ENCODE measurements around the gene TOR4A.

Gene TOR4A

GRCh38 chr9:137311171-137311985, 33.9 kb downstream of the TOR4A start:
- Mint-ChIP-seq H3K4me3 (no peak overlapping the region), H3K9me3 (no peaks in the 10 kb centered on the region), H3K27me3 (ENCODE audit: low read depth, poor library complexity) (no peaks in the 10 kb centered on the region), H3K36me3 (ENCODE audit: low read depth) (no peaks in the 10 kb centered on the region), H3K27ac (no peak overlapping the region), H3K4me1 (peaks cover 36% of the 10 kb centered on the region)
- no peak for TF ChIP-seq CTCF (IDR thresholded peaks at IDR 0.05)
- no peak for DNase-seq

GRCh38 chr9:137311986-137312851, 34.7 kb downstream of the TOR4A start:
- no peak for TF ChIP-seq CTCF (IDR thresholded peaks at IDR 0.05)
- Mint-ChIP-seq H3K4me1 (peaks cover 28% of the 10 kb centered on the region), H3K27me3 (ENCODE audit: low read depth, poor library complexity) (no peaks in the 10 kb centered on the region)

GRCh38 chr9:137312852-137313325, 35.4 kb downstream of the TOR4A start:
- no peak for DNase-seq
- no peak overlapping the region for H3K4me3 Mint-ChIP-seq
- H3K36me3 Mint-ChIP-seq (ENCODE audit: low read depth): no peaks in the 10 kb centered on the region
- no peak overlapping the region for H3K27ac Mint-ChIP-seq
- H3K27me3 Mint-ChIP-seq (ENCODE audit: low read depth, poor library complexity): no peaks in the 10 kb centered on the region
- H3K4me1 Mint-ChIP-seq: peaks cover 21% of the 10 kb centered on the region
- TF ChIP-seq CTCF (IDR thresholded peaks at IDR 0.05): no peak
- H3K9me3 Mint-ChIP-seq: no peaks in the 10 kb centered on the region

More at GRCh38 chr9:137311986-137312851, 34.7 kb downstream of the TOR4A start:
- no peaks in the 10 kb centered on the region for H3K9me3 Mint-ChIP-seq
- no peak overlapping the region for H3K27ac Mint-ChIP-seq
- DNase-seq: no peak
- H3K4me3 Mint-ChIP-seq: no peak overlapping the region
- no peaks in the 10 kb centered on the region for H3K36me3 Mint-ChIP-seq (ENCODE audit: low read depth)

- TF ChIP-seq CTCF (IDR thresholded peaks at IDR 0.05): no peak
- H3K4me3 Mint-ChIP-seq: no peak overlapping the region
- H3K9me3 Mint-ChIP-seq: no peaks in the 10 kb centered on the region
- no peaks in the 10 kb centered on the region for H3K27me3 Mint-ChIP-seq (ENCODE audit: low read depth, poor library complexity)
- DNase-seq: no peak
- H3K27ac Mint-ChIP-seq: peak overlapping the region; percentile 81
- no peaks in the 10 kb centered on the region for H3K36me3 Mint-ChIP-seq (ENCODE audit: low read depth)
- peaks cover 16% of the 10 kb centered on the region for H3K4me1 Mint-ChIP-seq
Observed at GRCh38 chr9:137313326-137313936, 35.9 kb downstream of the TOR4A start.

- H3K36me3 Mint-ChIP-seq (ENCODE audit: low read depth): no peaks in the 10 kb centered on the region
- no peak overlapping the region for H3K27ac Mint-ChIP-seq
- no peak overlapping the region for H3K4me3 Mint-ChIP-seq
- no peak for TF ChIP-seq CTCF (IDR thresholded peaks at IDR 0.05)
- H3K4me1 Mint-ChIP-seq: peaks cover 15% of the 10 kb centered on the region
- no peak for DNase-seq
- H3K9me3 Mint-ChIP-seq: no peaks in the 10 kb centered on the region
- no peaks in the 10 kb centered on the region for H3K27me3 Mint-ChIP-seq (ENCODE audit: low read depth, poor library complexity)
Observed at GRCh38 chr9:137313956-137314560, 36.5 kb downstream of the TOR4A start.

Measured in nephron progenitor cell (in vitro differentiated cells).